B cell (primary cell): ENCODE measurements around the gene CDK5RAP3. TPM values are rescaled to one million over a fixed set of nuclear protein-coding genes. Genes with fewer than 3 reads are reported as not detected.

ENCODE experiments used
- ATAC-seq: fragments of 200-7000 bp; cut with Tn5 transposase; one replicate; pipeline ENCODE4 v1.10.0; 2021; ENCODE audit warnings: low read depth, mild to moderate bottlenecking, moderate number of reproducible peaks, moderate library complexity
- CTCF ChIA-PET: fragments of 350-600 bp; sonication (Branson Sonifier 250); formaldehyde crosslinking; loops from one replicate; lab custom pipeline; 2021; ENCODE audit warnings: antibody characterized with exemption, inconsistent platforms; lab: Charles Lee
- POLR2A ChIA-PET: fragments of 350-600 bp; sonication (Branson Sonifier 250); formaldehyde crosslinking; loops from one replicate; lab custom pipeline; 2021; ENCODE audit warnings: antibody characterized with exemption; lab: Charles Lee
- DNase-seq: peaks from one replicate; pipeline ENCODE4 v3.0.0; 2013
- H2AFZ ChIP-seq: 2 replicates; pipeline ENCODE4 v1.6.1; 2012; ENCODE audit warnings: mild to moderate bottlenecking, low read depth, low read length; ENCODE audit not compliant: insufficient read depth, poor library complexity, severe bottlenecking
- H3K27ac ChIP-seq, 2 donors: 1 replicate in 1 of 2; 2 replicates in 1 of 2; pipeline ENCODE4 v1.5.1; 2012 to 2013; ENCODE audit warnings: low read length in 2 of 2, mild to moderate bottlenecking in 2 of 2, moderate library complexity in 1 of 2
- H3K27me3 ChIP-seq, 4 experiments: fragments of 200-600 bp in 1 of 4; sonication (generic) in 1 of 4; replicated peaks in 1 of 4; 1 replicate in 2 of 4; 2 replicates in 2 of 4; pipeline versions ENCODE4 v1.6.1 to v1.7.0; 2013 to 2016; ENCODE audit warnings: low read length in 3 of 4, mild to moderate bottlenecking in 2 of 4, mixed read lengths in 1 of 4, moderate library complexity in 1 of 4; ENCODE audit not compliant: insufficient read depth in 4 of 4, control insufficient read depth in 3 of 4; ENCODE audit errors: control extremely low read depth in 1 of 4
- H3K36me3 ChIP-seq, 2 experiments: replicated peaks in 1 of 2; 1 replicate in 1 of 2; 2 replicates in 1 of 2; pipeline versions ENCODE4 v1.6.1 to v1.7.1; 2013; ENCODE audit warnings: low read length in 1 of 2; ENCODE audit not compliant: insufficient read depth in 2 of 2, control insufficient read depth in 1 of 2; ENCODE audit errors: control extremely low read depth in 1 of 2, extremely low read depth in 1 of 2
- H3K4me1 ChIP-seq, 2 donors: fragments of 200-600 bp in 1 of 2; sonication (generic) in 1 of 2; 1 replicate in 1 of 2; 2 replicates in 1 of 2; pipeline versions ENCODE4 v1.5.1 to v1.6.1; 2013 to 2017; ENCODE audit warnings: low read length in 2 of 2; ENCODE audit not compliant: control insufficient read depth in 2 of 2, insufficient read depth in 2 of 2
- H3K4me2 ChIP-seq: replicated peaks from 2 replicates; pipeline ENCODE3; 2012; ENCODE audit warnings: mild to moderate bottlenecking, low read depth, low read length; ENCODE audit not compliant: poor library complexity, severe bottlenecking
- H3K4me3 ChIP-seq, 5 experiments: fragments of 200-600 bp in 1 of 5; sonication (generic) in 1 of 5; 1 replicate in 3 of 5; 2 replicates in 2 of 5; pipeline versions ENCODE4 v1.5.1 to v1.7.0; 2011 to 2016; ENCODE audit warnings: low read length in 4 of 5, mild to moderate bottlenecking in 4 of 5, low read depth in 2 of 5, control low read depth in 1 of 5, moderate library complexity in 1 of 5; ENCODE audit not compliant: insufficient read depth in 1 of 5; ENCODE audit errors: control extremely low read depth in 1 of 5, extremely low read depth in 1 of 5
- H3K79me2 ChIP-seq: fragments of 200-600 bp; sonication (generic); one replicate; pipeline ENCODE4 v1.6.0; 2016; ENCODE audit warnings: low read length; ENCODE audit not compliant: control insufficient read depth, insufficient read depth
- H3K9ac ChIP-seq: fragments of 200-600 bp; sonication (generic); 2 replicates; pipeline ENCODE4 v1.6.1; 2017; ENCODE audit warnings: mild to moderate bottlenecking, low read length, moderate library complexity
- H3K9me3 ChIP-seq, 3 donors: one replicate each; pipeline versions ENCODE4 v1.6.1 to v1.7.1; 2013; ENCODE audit warnings: low read length in 2 of 3; ENCODE audit not compliant: control insufficient read depth in 2 of 3, insufficient read depth in 1 of 3; ENCODE audit errors: control extremely low read depth in 1 of 3
- H4K20me1 ChIP-seq: 2 replicates; pipeline ENCODE4 v1.6.0; 2012; ENCODE audit warnings: mild to moderate bottlenecking, low read length; ENCODE audit not compliant: insufficient read depth, control insufficient read depth, poor library complexity, severe bottlenecking
- H3K27ac Mint-ChIP-seq: one replicate; pipeline ENCODE4 v1.8.0; 2021; ENCODE audit warnings: mixed read lengths
- H3K27me3 Mint-ChIP-seq: one replicate; pipeline ENCODE4 v1.8.0; 2021; ENCODE audit warnings: mixed read lengths
- H3K4me1 Mint-ChIP-seq: one replicate; pipeline ENCODE4 v1.8.0; 2021; ENCODE audit warnings: mixed read lengths
- H3K4me3 Mint-ChIP-seq: one replicate; pipeline ENCODE4 v1.8.0; 2021; ENCODE audit warnings: mixed read lengths
- H3K9me3 Mint-ChIP-seq: one replicate; pipeline ENCODE4 v1.8.0; 2022; ENCODE audit warnings: mixed read lengths; ENCODE audit not compliant: insufficient read depth
- EZH2 ChIP-seq: IDR thresholded peaks from 2 replicates; pipeline ENCODE4 v1.6.1; 2012; ENCODE audit warnings: borderline replicate concordance, low read depth, mild to moderate bottlenecking, moderate library complexity, low read length; ENCODE audit not compliant: insufficient read depth, poor library complexity, severe bottlenecking
- WGBS: methylation state at CpG from one replicate; pipeline ENCODE4 v1.1.5; 2013; ENCODE audit warnings: missing lambda C conversion rate; ENCODE audit not compliant: insufficient coverage; 5-methylcytosine and 5-hydroxymethylcytosine counted together
- intact Hi-C: fragments of 100-400 bp; cut with micrococcal nuclease; formaldehyde crosslinking; loops from one replicate; pipeline ENCODE4 v1.10.0; 2022
- polyA plus RNA-seq: library from polyadenylated mRNA; depleted of rRNA; stranded (reverse); fragments of >200 nt; gene quantifications from 2 replicates; pipeline ENCODE4 v1.2.3, GENCODE V29; 2012
- total RNA-seq, 2 donors: library from RNA; stranded (reverse); fragments of 120-200 nt in 1 of 2; gene quantifications; 1 replicate in 1 of 2; 2 replicates in 1 of 2; pipeline versions ENCODE4 v1.2.3 to v1.2.4, GENCODE V29; 2013 to 2022
- TF ChIP-seq, protein P1 (sequence below): fragments of 200-600 bp; IDR thresholded peaks from one replicate; pipeline ENCODE4 v1.8.0; 2022; ENCODE audit warnings: antibody characterized with exemption, mild to moderate bottlenecking

CDK5RAP3 gene
- total and polyA plus RNA-seq, 2 donors (not counting 1 experiment from before 2014, with no cell fraction given), result 417 to 728 TPM

DNA sequence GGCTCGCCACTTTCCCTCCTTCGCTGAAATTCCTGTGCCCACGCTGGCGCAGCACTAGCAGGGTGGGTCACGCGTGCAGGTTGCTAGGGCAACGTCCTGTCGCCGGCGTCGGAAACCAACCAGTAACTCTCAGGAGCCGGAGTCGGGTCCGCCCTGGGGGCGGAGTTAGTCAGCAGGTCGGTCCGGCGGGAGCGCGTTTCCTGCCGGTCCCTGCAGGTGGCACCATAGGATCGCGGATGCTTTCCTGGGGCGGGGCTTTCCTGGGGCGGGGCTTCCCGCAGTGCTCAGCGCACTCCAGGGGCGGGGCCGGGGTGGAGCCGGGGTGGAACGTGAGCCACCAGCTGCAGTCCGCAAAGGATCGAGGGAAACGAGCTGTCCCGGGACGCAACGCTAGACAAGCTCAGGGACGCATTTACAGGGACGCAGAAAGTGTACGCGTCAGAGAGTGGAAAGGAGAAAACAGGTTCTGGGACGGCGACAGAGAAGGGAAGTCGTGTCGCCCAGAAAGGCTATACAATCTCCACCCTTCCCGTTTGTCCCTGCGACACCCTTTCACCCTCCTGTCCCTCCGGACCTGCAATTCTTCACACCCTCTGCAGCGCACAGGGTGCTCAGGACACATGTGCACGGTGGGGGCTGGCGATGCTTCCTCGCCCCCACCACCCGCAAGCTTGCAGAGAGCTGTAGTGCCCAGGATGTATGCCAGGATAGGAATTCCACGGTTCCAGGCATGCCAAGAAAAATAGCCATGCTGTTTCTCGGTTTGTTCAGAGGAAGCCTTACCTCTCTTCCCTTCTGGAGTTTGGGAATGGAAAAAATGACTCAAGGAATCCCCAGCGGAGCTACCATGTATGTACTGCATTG is 54.4 kb downstream of the CDK5RAP3 start:
- Histone ChIP-seq H3K36me3 (no peaks in the 10 kb centered on the region), H3K27me3 (peaks cover 0 to 45% (median 15%) of the 10 kb centered on the region in 4 experiments), H3K9ac (peak overlapping the region; percentile 76), H3K4me1 (peaks cover 32 to 36% of the 10 kb centered on the region in 2 donors), H3K9me3 (no peaks in the 10 kb centered on the region), H2AFZ (peak overlapping the region; percentile 79), H3K79me2 (no peaks in the 10 kb centered on the region), H3K4me2 (peak overlapping the region; percentile 98), H3K4me3 (peak overlapping the region; percentile 40 to 76 (median 69)), H3K27ac (peak overlapping the region; percentile 38 to 55), H4K20me1 (no peaks in the 10 kb centered on the region)
- Mint-ChIP-seq H3K27me3 (peaks cover 19% of the 10 kb centered on the region), H3K9me3 (no peaks in the 10 kb centered on the region), H3K4me3 (peak overlapping the region; percentile 82), H3K4me1 (peaks cover 35% of the 10 kb centered on the region), H3K27ac (peak overlapping the region; percentile 87)
- ATAC-seq (peak; percentile 89), DNase-seq (peak; percentile 97)
- ChIA-PET CTCF (interaction anchor here (0.6 to 3.9 kb wide), 29 partner anchors 11 to 854 kb away, joined by 3 to 228 read pairs (median 7); partner anchors contain the start of genes CDK5RAP3, COPZ2, HOXB5 and NFE2L1), POLR2A (interaction anchor here (0.5 to 2.7 kb wide), 5 partner anchors 12 to 973 kb away, joined by 3 to 16 read pairs (median 5); partner anchors contain the start of gene NFE2L1)
- TF ChIP-seq, protein P1, sequence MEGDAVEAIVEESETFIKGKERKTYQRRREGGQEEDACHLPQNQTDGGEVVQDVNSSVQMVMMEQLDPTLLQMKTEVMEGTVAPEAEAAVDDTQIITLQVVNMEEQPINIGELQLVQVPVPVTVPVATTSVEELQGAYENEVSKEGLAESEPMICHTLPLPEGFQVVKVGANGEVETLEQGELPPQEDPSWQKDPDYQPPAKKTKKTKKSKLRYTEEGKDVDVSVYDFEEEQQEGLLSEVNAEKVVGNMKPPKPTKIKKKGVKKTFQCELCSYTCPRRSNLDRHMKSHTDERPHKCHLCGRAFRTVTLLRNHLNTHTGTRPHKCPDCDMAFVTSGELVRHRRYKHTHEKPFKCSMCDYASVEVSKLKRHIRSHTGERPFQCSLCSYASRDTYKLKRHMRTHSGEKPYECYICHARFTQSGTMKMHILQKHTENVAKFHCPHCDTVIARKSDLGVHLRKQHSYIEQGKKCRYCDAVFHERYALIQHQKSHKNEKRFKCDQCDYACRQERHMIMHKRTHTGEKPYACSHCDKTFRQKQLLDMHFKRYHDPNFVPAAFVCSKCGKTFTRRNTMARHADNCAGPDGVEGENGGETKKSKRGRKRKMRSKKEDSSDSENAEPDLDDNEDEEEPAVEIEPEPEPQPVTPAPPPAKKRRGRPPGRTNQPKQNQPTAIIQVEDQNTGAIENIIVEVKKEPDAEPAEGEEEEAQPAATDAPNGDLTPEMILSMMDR, result peak; percentile 68
- no peak for TF ChIP-seq EZH2
- WGBS, result under 1% methylated on average over 46 of the region's 56 CpGs
- intact Hi-C loops, result loop anchor here (1.0 to 10.0 kb wide), 12 partner anchors 12 to 593 kb away; partner anchors contain the start of genes CBX1, CDK5RAP3, COPZ2 and NFE2L1
